GM19023 (cell line): ENCODE data around the gene MYLK2.
A peak's percentile ranks its signal among the peaks of the same experiment; 100 is the strongest.

ENCODE experiments used
- ATAC-seq: cut with Tn5 transposase; IDR thresholded peaks from one replicate; pipeline ENCODE4 v1.9.1; 2021; ENCODE audit warnings: mild to moderate bottlenecking, moderate library complexity; ENCODE audit not compliant: unreplicated experiment

MYLK2 gene

DNA sequence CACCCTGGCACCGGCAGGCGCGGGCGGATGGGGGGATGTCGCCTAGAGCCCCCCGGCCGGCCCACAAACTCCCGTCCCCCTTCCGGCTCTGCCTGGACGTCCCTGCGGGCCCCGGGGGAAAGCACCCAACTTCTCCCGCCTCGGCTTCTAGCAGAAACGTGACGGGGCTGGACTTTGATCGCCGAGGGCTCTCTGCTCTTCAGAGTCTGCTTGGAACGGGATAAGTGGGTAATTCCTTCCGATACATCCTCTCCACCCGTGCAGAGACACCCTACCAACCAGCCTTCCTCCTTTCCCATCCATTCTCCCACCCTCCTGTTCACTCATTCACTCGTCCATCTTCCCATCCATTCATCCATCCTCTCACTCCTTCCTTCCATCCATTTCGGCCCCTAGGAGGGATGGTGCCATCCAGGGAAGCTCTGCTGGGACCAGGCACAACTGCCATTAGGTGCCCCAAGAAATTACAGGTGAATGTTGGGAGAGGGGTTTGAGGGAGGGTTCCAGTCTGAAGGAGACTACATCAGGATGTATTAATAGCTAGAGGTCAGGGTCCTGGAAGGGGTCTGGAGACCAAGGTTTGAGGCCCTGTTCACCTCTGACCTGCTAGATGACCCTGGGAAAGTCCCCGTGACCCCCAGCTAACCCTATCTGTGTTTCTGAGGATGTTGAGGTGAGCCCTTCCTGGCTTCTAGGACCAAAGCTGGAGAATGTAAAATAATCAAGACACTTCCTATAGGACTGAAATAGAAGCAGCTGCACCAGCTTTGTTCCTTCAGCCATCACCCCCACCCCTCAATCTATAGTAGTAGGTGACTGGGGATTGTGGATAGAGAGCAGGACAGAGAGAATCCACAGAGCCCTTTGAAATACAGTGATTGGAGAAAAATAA is 51.8 kb downstream of the MYLK2 start:
- ATAC-seq, result no peak

GRCh38 chr20:31871618-31871954 is 52.4 kb downstream of the MYLK2 start:
- no peak for ATAC-seq

- no peak for ATAC-seq
Measured at GRCh38 chr20:31872406-31872805, 53.2 kb downstream of the MYLK2 start.

- no peak for ATAC-seq
Measured at GRCh38 chr20:31875671-31876070, 56.5 kb downstream of the MYLK2 start.

DNA sequence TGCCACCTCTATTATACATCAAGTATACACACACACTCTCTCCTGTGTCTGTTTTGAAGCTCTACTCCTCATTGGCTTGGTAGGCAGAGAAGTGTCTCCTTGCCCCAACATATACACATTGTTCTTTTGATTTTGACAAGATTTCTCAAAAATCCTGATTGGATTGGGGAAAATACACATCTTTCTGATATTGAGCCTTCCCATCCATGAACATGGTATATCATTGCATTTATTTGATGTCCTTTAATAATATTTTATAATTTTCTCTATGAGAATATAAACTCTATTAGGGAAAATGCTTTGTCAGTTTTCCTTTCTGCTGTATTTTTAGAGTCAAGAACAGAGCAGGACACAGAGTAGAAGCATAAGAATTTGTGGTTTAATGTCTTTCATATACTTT is 58.5 kb downstream of the MYLK2 start:
- no peak for ATAC-seq

DNA sequence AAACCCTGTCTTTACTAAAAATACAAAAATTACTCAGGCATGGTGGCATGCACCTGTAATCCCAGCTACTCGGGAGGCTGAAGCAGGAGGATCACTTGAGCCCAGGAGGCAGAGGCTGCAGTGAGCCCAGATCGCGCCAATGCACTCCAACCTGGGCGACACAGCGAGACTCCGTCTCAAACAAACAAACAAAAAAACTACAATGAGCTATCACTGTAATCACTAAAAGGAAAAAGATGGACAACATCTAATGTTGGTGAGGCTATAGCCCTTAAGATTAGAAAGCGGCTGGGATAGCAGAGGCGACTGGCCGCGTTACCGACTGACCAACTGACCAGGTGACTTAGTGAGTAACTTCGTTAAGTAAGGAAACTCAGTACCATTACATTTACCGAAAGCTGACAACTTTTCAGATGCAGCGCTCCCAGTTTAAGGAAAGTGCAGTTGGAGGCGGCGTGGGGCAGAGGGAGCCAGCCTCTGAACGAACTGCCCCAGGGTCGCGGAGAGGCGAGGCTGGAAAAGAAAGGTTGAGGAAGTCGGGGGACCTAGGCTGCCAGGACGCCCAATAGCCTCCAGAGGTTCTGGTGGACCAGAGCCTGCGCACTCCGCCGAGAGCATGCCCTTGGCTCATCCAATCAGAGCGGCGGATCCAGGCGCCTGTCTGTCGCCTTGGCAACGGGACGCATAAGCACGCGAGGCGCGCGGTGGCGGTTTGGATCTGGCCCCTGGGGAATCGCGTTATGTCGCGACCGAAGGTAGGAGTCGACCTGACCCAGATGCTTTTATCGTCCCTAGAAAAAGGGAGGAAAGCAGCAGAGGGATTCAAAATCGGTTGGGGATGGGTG is 60.2 kb downstream of the MYLK2 start:
- peak; percentile 92 for ATAC-seq

DNA sequence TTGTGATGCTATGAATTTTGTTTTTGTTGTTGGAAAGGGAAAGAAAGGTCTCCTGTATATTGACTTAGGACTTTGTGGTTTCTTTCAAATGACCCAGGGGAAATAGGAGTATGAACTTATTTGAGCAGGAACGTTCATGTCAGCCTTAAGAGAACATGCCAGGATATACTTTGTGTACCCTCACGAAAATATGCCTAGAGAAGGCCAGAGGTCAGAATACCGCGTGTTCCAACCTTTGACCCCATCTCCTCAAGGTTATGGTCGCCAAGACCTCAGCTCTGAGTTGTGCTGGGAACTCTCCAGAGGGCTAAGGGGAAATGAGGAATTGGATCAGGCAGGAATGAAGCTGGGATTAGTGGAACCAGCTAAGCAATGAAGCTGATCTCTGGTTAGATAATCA is 62.8 kb downstream of the MYLK2 start:
- ATAC-seq, result no peak

DNA sequence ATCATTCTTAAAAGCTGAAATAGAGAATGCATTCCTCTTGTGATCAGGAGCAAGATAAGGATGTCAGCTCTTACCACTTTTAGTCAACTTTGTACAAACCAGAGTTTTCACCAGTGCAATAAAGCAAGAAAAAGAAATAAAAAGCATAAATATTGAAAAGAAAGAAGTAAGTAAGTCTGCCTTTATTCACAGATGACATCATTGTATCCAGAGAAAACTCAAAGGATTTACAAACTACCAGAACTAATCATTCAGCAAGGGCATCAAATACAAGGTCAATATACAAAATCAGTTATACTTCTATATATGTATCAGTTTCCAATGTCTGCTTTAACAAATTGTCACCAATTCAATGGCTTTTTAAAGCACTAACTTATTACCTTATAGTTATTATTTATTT is 64.7 kb downstream of the MYLK2 start:
- ATAC-seq, result no peak
